Epithelial cell of proximal tubule (primary cell): Measurements from ENCODE around the gene ZNF687. TPM values are rescaled to one million over a fixed set of nuclear protein-coding genes. Genes with fewer than 3 reads are reported as not detected.

Experiments used
- DNase-seq: peaks from one replicate; pipeline ENCODE4 v3.0.0-alpha.2; 2011; ENCODE audit warnings: low read depth
- H3K4me3 ChIP-seq: 2 replicates; pipeline ENCODE4 v1.5.1; 2011; ENCODE audit warnings: low read depth, mild to moderate bottlenecking, low read length
- CTCF ChIP-seq: conservative IDR thresholded peaks from 2 replicates; pipeline ENCODE4 v1.5.1; 2012; ENCODE audit warnings: low read depth, mild to moderate bottlenecking, low read length
- total RNA-seq: library from RNA; depleted of rRNA; stranded (reverse); fragments of >200 nt; gene quantifications from 2 replicates; pipeline ENCODE4 v1.2.3, GENCODE V29; 2015

The ZNF687 gene
- total RNA-seq, 1 donor from 2014 or later = 14.0 TPM

GRCh38 chr1:151314137-151314875 is 32.2 kb downstream of the ZNF687 start:
- DNase-seq = no peak
- no peak for TF ChIP-seq CTCF
- no peak overlapping the region for H3K4me3 ChIP-seq

- TF ChIP-seq CTCF = no peak
- no peak overlapping the region for H3K4me3 ChIP-seq
- DNase-seq = no peak
Observed at GRCh38 chr1:151315565-151316235, 33.6 kb downstream of the ZNF687 start.

- no peak overlapping the region for H3K4me3 ChIP-seq
- TF ChIP-seq CTCF = no peak
- no peak for DNase-seq
Observed at GRCh38 chr1:151318975-151319374, 36.9 kb downstream of the ZNF687 start.

GRCh38 chr1:151324390-151324930 is 42.4 kb downstream of the ZNF687 start:
- no peak for TF ChIP-seq CTCF
- no peak for DNase-seq
- no peak overlapping the region for H3K4me3 ChIP-seq

- no peak overlapping the region for H3K4me3 ChIP-seq
- no peak for DNase-seq
- TF ChIP-seq CTCF = no peak
Observed at GRCh38 chr1:151325231-151325630, 43.1 kb downstream of the ZNF687 start.

GRCh38 chr1:151325646-151326429 is 43.7 kb downstream of the ZNF687 start:
- H3K4me3 ChIP-seq = peak overlapping the region; percentile 65
- no peak for TF ChIP-seq CTCF
- DNase-seq = no peak
